Endothelial cell of umbilical vein (primary cell): Measurements from ENCODE around the gene SULF2. TPM values are rescaled to one million over a fixed set of nuclear protein-coding genes. Genes with fewer than 3 reads are reported as not detected.

ENCODE experiments used
- BruUV-seq: library from RNA; stranded (reverse); fragments of 400-500 nt; replicated peaks from 2 replicates; lab custom pipeline; 2021; lab: Mats Ljungman, UMichigan
- CTCF ChIA-PET: fragments of 300-600, 350-600 bp; sonication (Branson Sonifier 250); formaldehyde crosslinking; loops from one replicate; lab custom pipeline; 2021; ENCODE audit warnings: antibody characterized with exemption, inconsistent platforms; lab: Charles Lee
- POLR2A ChIA-PET: fragments of 300-600, 350-600 bp; sonication (Branson Sonifier 250); formaldehyde crosslinking; loops from one replicate; lab custom pipeline; 2021; ENCODE audit warnings: antibody characterized with exemption, inconsistent platforms; lab: Charles Lee
- DNase-seq: peaks from one replicate; pipeline ENCODE4 v3.0.0-alpha.2; 2011; ENCODE audit warnings: low read depth, low spot score
- FAIRE-seq: peaks from 2 replicates; lab custom pipeline; 2011; peaks lifted over from hg19 to GRCh38; lab: Jason Lieb, UNC
- H2AFZ ChIP-seq: 2 replicates; pipeline ENCODE4 v1.6.0; 2012; ENCODE audit warnings: low read depth, low read length, control low read depth, inconsistent platforms
- H3K27ac ChIP-seq: 2 replicates; pipeline ENCODE4 v1.5.1; 2011; ENCODE audit warnings: low read depth, mild to moderate bottlenecking, control low read depth, low read length, moderate library complexity; ENCODE audit not compliant: insufficient read depth
- H3K27me3 ChIP-seq, 2 experiments: 2 replicates each; pipeline versions ENCODE4 v1.6.0 to v1.6.1; 2011; ENCODE audit warnings: low read length in 2 of 2, mixed read lengths in 1 of 2; ENCODE audit not compliant: control insufficient read depth in 2 of 2, insufficient read depth in 2 of 2
- H3K36me3 ChIP-seq, 2 experiments: 2 replicates in 1 of 2; 3 replicates in 1 of 2; pipeline ENCODE4 v1.5.1; 2011; ENCODE audit warnings: low read length in 2 of 2, mild to moderate bottlenecking in 1 of 2, moderate library complexity in 1 of 2; ENCODE audit not compliant: control insufficient read depth in 2 of 2, insufficient read depth in 2 of 2; ENCODE audit errors: extremely low read depth in 1 of 2
- H3K4me1 ChIP-seq: 3 replicates; pipeline ENCODE4 v1.5.1; 2011; ENCODE audit warnings: mild to moderate bottlenecking, low read length; ENCODE audit not compliant: control insufficient read depth, insufficient read depth; ENCODE audit errors: extremely low read depth
- H3K4me2 ChIP-seq: 2 replicates; pipeline ENCODE4 v1.6.1; 2011; ENCODE audit warnings: low read length, control low read depth, mixed read lengths; ENCODE audit not compliant: insufficient read depth
- H3K4me3 ChIP-seq, 3 experiments: fragments of 200-600 bp in 1 of 3; sonication (generic), shearing (Covaris generic) in 1 of 3; replicated peaks in 1 of 3; 2 replicates each; pipeline ENCODE4 v1.5.1; 2011 to 2016; ENCODE audit warnings: control low read depth in 3 of 3, low read length in 3 of 3, mild to moderate bottlenecking in 2 of 3, inconsistent platforms in 1 of 3, low read depth in 1 of 3, moderate library complexity in 1 of 3; ENCODE audit not compliant: insufficient read depth in 1 of 3
- H3K79me2 ChIP-seq: 2 replicates; pipeline ENCODE4 v1.6.0; 2012; ENCODE audit warnings: low read length, inconsistent platforms; ENCODE audit not compliant: control insufficient read depth, insufficient read depth
- H3K9ac ChIP-seq: replicated peaks from 2 replicates; pipeline ENCODE3; 2011; ENCODE audit warnings: low read length, control low read depth; ENCODE audit not compliant: insufficient read depth; ENCODE audit errors: extremely low read depth
- H3K9me1 ChIP-seq: replicated peaks from 3 replicates; pipeline ENCODE4 v1.6.0; 2011; ENCODE audit warnings: mild to moderate bottlenecking, low read length; ENCODE audit not compliant: control insufficient read depth, insufficient read depth; ENCODE audit errors: extremely low read depth
- H3K9me3 ChIP-seq: replicated peaks from 2 replicates; pipeline ENCODE4 v1.5.1; 2012; ENCODE audit warnings: low read length, inconsistent platforms; ENCODE audit not compliant: control insufficient read depth, insufficient read depth
- H4K20me1 ChIP-seq: replicated peaks from 2 replicates; pipeline ENCODE3; 2011; ENCODE audit warnings: mild to moderate bottlenecking, low read length; ENCODE audit not compliant: control insufficient read depth, insufficient read depth; ENCODE audit errors: extremely low read depth
- EZH2 ChIP-seq: IDR thresholded peaks from 2 replicates; pipeline ENCODE4 v1.6.1; 2012; ENCODE audit warnings: borderline replicate concordance, low read depth, mild to moderate bottlenecking, moderate library complexity, low read length, inconsistent platforms; ENCODE audit not compliant: severe bottlenecking
- FOS ChIP-seq: IDR thresholded peaks from 2 replicates; pipeline ENCODE4 v1.6.1; 2011; ENCODE audit warnings: mild to moderate bottlenecking, low read length, moderate library complexity, borderline replicate concordance; ENCODE audit not compliant: insufficient read depth
- GATA2 ChIP-seq: IDR thresholded peaks from 2 replicates; pipeline ENCODE4 v1.7.0; 2011; ENCODE audit warnings: low read depth, mild to moderate bottlenecking, moderate library complexity, mixed read lengths, low read length; ENCODE audit not compliant: insufficient read length, insufficient read depth
- JUN ChIP-seq: IDR thresholded peaks from 2 replicates; pipeline ENCODE4 v1.6.1; 2011; ENCODE audit warnings: borderline replicate concordance, low read depth; ENCODE audit not compliant: insufficient read length, insufficient read depth
- MYC ChIP-seq: IDR thresholded peaks from one replicate; pipeline ENCODE4 v1.6.1; 2011; ENCODE audit warnings: mild to moderate bottlenecking, low read depth, low read length
- POLR2A ChIP-seq: IDR thresholded peaks from 2 replicates; pipeline ENCODE4 v1.6.1; 2012; ENCODE audit warnings: low read depth, mild to moderate bottlenecking, control low read depth, low read length
- POLR2AphosphoS5 ChIP-seq: IDR thresholded peaks from 2 replicates; pipeline ENCODE4 v1.6.1; 2012; ENCODE audit warnings: low read depth, mild to moderate bottlenecking, control low read depth, low read length, moderate library complexity; ENCODE audit not compliant: insufficient read depth
- dilution Hi-C: fragments of 300-500 bp; cut with MboI; formaldehyde crosslinking; loops from one replicate; pipeline ENCODE4 v1.15.0; 2019; ENCODE audit warnings: low sequenced_read_pairs; ENCODE audit not compliant: extremely low pct_ligation_motif_present
- intact Hi-C: fragments of 100-400 bp; cut with micrococcal nuclease; formaldehyde crosslinking; loops from one replicate; pipeline ENCODE4 v1.10.0; 2022
- polyA plus RNA-seq, 4 experiments: library from polyadenylated mRNA; depleted of rRNA in 3 of 4; stranded (reverse) in 3 of 4; unstranded in 1 of 4; fragments of >200 nt; gene quantifications; 2 replicates each; pipeline versions ENCODE4 v1.2.1 to v1.2.3, GENCODE V29; 2011 to 2012; ENCODE audit warnings: missing spikeins in 1 of 4
- total RNA-seq: library from RNA; stranded (reverse); gene quantifications from 2 replicates; pipeline ENCODE4 v1.2.3, GENCODE V29; 2021
- TF ChIP-seq, protein P1 (sequence below), 2 donors: IDR thresholded peaks; 1 replicate in 1 of 2; 2 replicates in 1 of 2; pipeline ENCODE4 v1.5.1; 2011; ENCODE audit warnings: low read length in 2 of 2, mild to moderate bottlenecking in 2 of 2, moderate library complexity in 2 of 2, control low read depth in 1 of 2, inconsistent platforms in 1 of 2, low read depth in 1 of 2; ENCODE audit not compliant: insufficient read depth in 1 of 2; ENCODE audit errors: extremely low read depth in 1 of 2
- TF ChIP-seq, protein P2 (sequence below): IDR thresholded peaks from 2 replicates; pipeline ENCODE4 v1.6.1; 2011; ENCODE audit not compliant: insufficient read depth, insufficient read length

Gene SULF2
- total and polyA plus RNA-seq, 2 donors (not counting 3 experiments of a cell fraction or from before 2014, with no cell fraction given) = 58.5 to 160 TPM

DNA sequence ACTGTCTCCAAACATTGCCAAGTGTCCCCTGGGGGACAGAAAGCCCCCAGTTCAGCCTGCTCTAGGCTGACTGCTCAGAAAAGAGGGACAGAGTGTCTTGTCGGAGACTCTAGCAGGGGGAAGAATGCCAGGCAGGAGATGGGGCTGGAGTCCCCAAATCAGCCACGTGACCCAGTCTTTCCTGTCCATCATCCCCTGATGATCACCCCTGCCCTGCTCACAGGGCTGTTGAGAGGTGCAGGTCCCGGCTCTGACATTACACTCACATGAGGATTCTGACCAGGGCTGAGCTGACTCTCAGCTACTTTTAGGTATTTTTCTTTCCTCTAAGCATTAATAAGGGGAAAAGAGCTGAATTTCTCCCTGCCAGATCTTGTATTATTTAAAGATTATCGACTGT is 115.8 kb downstream of the SULF2 start:
- intact Hi-C loops (no loop called here), dilution Hi-C loops (no loop called here)
- CTCF ChIA-PET = interaction anchor here (1.4 to 15.4 kb wide), 3 partner anchors 8 to 950 kb away, joined by 6 to 302 read pairs (median 11); no protein-coding TSS in a partner anchor
- Histone ChIP-seq H2AFZ (no peak overlapping the region), H3K36me3 (no peaks in the 10 kb centered on the region), H3K27me3 (no peaks in the 10 kb centered on the region), H3K79me2 (no peaks in the 10 kb centered on the region), H3K4me2 (no peak overlapping the region), H3K4me3 (no peak overlapping the region), H4K20me1 (no peaks in the 10 kb centered on the region), H3K9me1 (no peaks in the 10 kb centered on the region), H3K27ac (no peak overlapping the region), H3K4me1 (no peaks in the 10 kb centered on the region), H3K9ac (no peak overlapping the region), H3K9me3 (no peaks in the 10 kb centered on the region)
- TF ChIP-seq, protein P1, sequence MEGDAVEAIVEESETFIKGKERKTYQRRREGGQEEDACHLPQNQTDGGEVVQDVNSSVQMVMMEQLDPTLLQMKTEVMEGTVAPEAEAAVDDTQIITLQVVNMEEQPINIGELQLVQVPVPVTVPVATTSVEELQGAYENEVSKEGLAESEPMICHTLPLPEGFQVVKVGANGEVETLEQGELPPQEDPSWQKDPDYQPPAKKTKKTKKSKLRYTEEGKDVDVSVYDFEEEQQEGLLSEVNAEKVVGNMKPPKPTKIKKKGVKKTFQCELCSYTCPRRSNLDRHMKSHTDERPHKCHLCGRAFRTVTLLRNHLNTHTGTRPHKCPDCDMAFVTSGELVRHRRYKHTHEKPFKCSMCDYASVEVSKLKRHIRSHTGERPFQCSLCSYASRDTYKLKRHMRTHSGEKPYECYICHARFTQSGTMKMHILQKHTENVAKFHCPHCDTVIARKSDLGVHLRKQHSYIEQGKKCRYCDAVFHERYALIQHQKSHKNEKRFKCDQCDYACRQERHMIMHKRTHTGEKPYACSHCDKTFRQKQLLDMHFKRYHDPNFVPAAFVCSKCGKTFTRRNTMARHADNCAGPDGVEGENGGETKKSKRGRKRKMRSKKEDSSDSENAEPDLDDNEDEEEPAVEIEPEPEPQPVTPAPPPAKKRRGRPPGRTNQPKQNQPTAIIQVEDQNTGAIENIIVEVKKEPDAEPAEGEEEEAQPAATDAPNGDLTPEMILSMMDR (IDR thresholded peaks at IDR 0.05; ENCODE audit: extremely low read depth in 1 of 2, insufficient read depth in 1 of 2, low read depth in 1 of 2, low read length in 2 of 2) = no peak
- TF ChIP-seq EZH2 = no peak
- no peak for TF ChIP-seq GATA2
- TF ChIP-seq JUN = no peak
- no peak for TF ChIP-seq MYC
- no peak for TF ChIP-seq FOS
- TF ChIP-seq POLR2A = no peak
- no peak for TF ChIP-seq POLR2AphosphoS5
- TF ChIP-seq, protein P2, sequence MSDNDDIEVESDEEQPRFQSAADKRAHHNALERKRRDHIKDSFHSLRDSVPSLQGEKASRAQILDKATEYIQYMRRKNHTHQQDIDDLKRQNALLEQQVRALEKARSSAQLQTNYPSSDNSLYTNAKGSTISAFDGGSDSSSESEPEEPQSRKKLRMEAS = no peak
- DNase-seq (no peak), FAIRE-seq (no peak)
- POLR2A ChIA-PET = no interaction called here
- BruUV-seq = no TSS peak
